WTC11 (cell line): ENCODE measurements around the gene SRPRB. TPM values are rescaled to one million over a fixed set of nuclear protein-coding genes. Genes with fewer than 3 reads are reported as not detected.

Source experiments
- ATAC-seq: fragments of 200-7000 bp; cut with Tn5 transposase; 2 replicates; pipeline ENCODE4 v1.10.0; 2021; ENCODE audit warnings: mild to moderate bottlenecking, moderate library complexity
- CTCF ChIA-PET: fragments of 300-600 bp; sonication (Branson Sonifier 250); formaldehyde crosslinking; loops from one replicate; lab custom pipeline; 2021; ENCODE audit warnings: antibody characterized with exemption; lab: Charles Lee
- POLR2A ChIA-PET: fragments of 350-600 bp; sonication (Branson Sonifier 250); formaldehyde crosslinking; loops from one replicate; lab custom pipeline; 2021; ENCODE audit warnings: antibody characterized with exemption; lab: Charles Lee
- DNase-seq: peaks from one replicate; pipeline ENCODE4 v3.0.0; 2021; ENCODE audit warnings: low spot score
- H3K27ac Mint-ChIP-seq: 2 replicates; pipeline ENCODE4 v1.8.0; 2021; ENCODE audit warnings: mixed read lengths
- H3K27me3 Mint-ChIP-seq: 2 replicates; pipeline ENCODE4 v1.8.0; 2021; ENCODE audit warnings: low read depth, mild to moderate bottlenecking, moderate library complexity, mixed read lengths
- H3K36me3 Mint-ChIP-seq: 2 replicates; pipeline ENCODE4 v1.8.0; 2021; ENCODE audit warnings: mixed read lengths
- H3K4me1 Mint-ChIP-seq: 2 replicates; pipeline ENCODE4 v1.8.0; 2022; ENCODE audit warnings: mixed read lengths
- H3K4me3 Mint-ChIP-seq: 2 replicates; pipeline ENCODE4 v1.8.0; 2021; ENCODE audit warnings: mild to moderate bottlenecking, moderate library complexity, mixed read lengths
- H3K9me3 Mint-ChIP-seq: 2 replicates; pipeline ENCODE4 v1.8.0; 2021; ENCODE audit warnings: mixed read lengths
- CREB1 ChIP-seq: sonication (generic); formaldehyde crosslinking; IDR thresholded peaks from 2 replicates; pipeline ENCODE4 v1.8.0; 2023; ENCODE audit warnings: mild to moderate bottlenecking, missing genetic modification reagents
- MAX ChIP-seq: sonication (generic); formaldehyde crosslinking; IDR thresholded peaks from 2 replicates; pipeline ENCODE4 v1.8.0; 2022; ENCODE audit warnings: mild to moderate bottlenecking, missing genetic modification reagents
- MYBL2 ChIP-seq: sonication (generic); formaldehyde crosslinking; IDR thresholded peaks from 2 replicates; pipeline ENCODE4 v1.8.1; 2023; ENCODE audit warnings: mild to moderate bottlenecking, moderate library complexity, missing genetic modification reagents
- NFE2L1 ChIP-seq: sonication (generic); formaldehyde crosslinking; IDR thresholded peaks from 2 replicates; pipeline ENCODE4 v1.8.1; 2023; ENCODE audit warnings: missing genetic modification reagents
- NR2C2 ChIP-seq: sonication (generic); formaldehyde crosslinking; IDR thresholded peaks from 2 replicates; pipeline ENCODE4 v1.8.0; 2022; ENCODE audit warnings: mild to moderate bottlenecking, missing genetic modification reagents
- PRRX2 ChIP-seq: fragments of 250-450 bp; sonication (Bioruptor Pico); IDR thresholded peaks from 2 replicates; pipeline ENCODE4 v1.8.0; 2021; ENCODE audit warnings: mild to moderate bottlenecking
- SMAD3 ChIP-seq: sonication (generic); formaldehyde crosslinking; IDR thresholded peaks from 2 replicates; pipeline ENCODE4 v1.8.0; 2022; ENCODE audit warnings: missing genetic modification reagents, mild to moderate bottlenecking, borderline replicate concordance
- ZBTB43 ChIP-seq: sonication (generic); formaldehyde crosslinking; IDR thresholded peaks from 2 replicates; pipeline ENCODE4 v1.8.1; 2023; ENCODE audit warnings: mild to moderate bottlenecking, missing genetic modification reagents
- ZNF219 ChIP-seq: sonication (generic); formaldehyde crosslinking; IDR thresholded peaks from 2 replicates; pipeline ENCODE4 v1.8.0; 2023; ENCODE audit warnings: missing genetic modification reagents, mild to moderate bottlenecking, borderline replicate concordance
- ZNF317 ChIP-seq: sonication (generic); formaldehyde crosslinking; IDR thresholded peaks from 2 replicates; pipeline ENCODE4 v1.8.1; 2023; ENCODE audit warnings: low read depth, mild to moderate bottlenecking, moderate library complexity, missing genetic modification reagents, borderline replicate concordance
- ZNF671 ChIP-seq: fragments of 250-450 bp; sonication (Bioruptor Pico); IDR thresholded peaks from 2 replicates; pipeline ENCODE4 v1.8.0; 2021; ENCODE audit warnings: mild to moderate bottlenecking
- total RNA-seq: library from RNA; stranded (reverse); gene quantifications from 3 replicates; pipeline ENCODE4 v1.2.3, GENCODE V29; 2021
- TF ChIP-seq, protein P1 (sequence below): sonication (generic); formaldehyde crosslinking; IDR thresholded peaks from 2 replicates; pipeline ENCODE4 v1.8.1; 2023; ENCODE audit warnings: mild to moderate bottlenecking, missing genetic modification reagents
- TF ChIP-seq, protein P2 (sequence below): sonication (generic); formaldehyde crosslinking; IDR thresholded peaks from 2 replicates; pipeline ENCODE4 v1.8.0; 2023; ENCODE audit warnings: missing genetic modification reagents
- TF ChIP-seq, protein P3 (sequence below): sonication (generic); formaldehyde crosslinking; IDR thresholded peaks from 2 replicates; pipeline ENCODE4 v1.8.1; 2023; ENCODE audit warnings: mild to moderate bottlenecking, missing genetic modification reagents, borderline replicate concordance
- TF ChIP-seq, protein P4 (sequence below): fragments of 250-450 bp; sonication (Bioruptor Pico); IDR thresholded peaks from 2 replicates; pipeline ENCODE4 v1.8.0; 2021; ENCODE audit warnings: mild to moderate bottlenecking
- TF ChIP-seq, protein P5 (sequence below): sonication (generic); formaldehyde crosslinking; IDR thresholded peaks from 2 replicates; pipeline ENCODE4 v1.8.0; 2022; ENCODE audit warnings: mild to moderate bottlenecking, missing genetic modification reagents
- TF ChIP-seq, protein P6 (sequence below): sonication (generic); formaldehyde crosslinking; conservative IDR thresholded peaks from 2 replicates; pipeline ENCODE4 v1.8.1; 2022; ENCODE audit warnings: mild to moderate bottlenecking, missing genetic modification reagents

The SRPRB gene
- total RNA-seq, 1 experiment from 2014 or later = 40.9 TPM

DNA sequence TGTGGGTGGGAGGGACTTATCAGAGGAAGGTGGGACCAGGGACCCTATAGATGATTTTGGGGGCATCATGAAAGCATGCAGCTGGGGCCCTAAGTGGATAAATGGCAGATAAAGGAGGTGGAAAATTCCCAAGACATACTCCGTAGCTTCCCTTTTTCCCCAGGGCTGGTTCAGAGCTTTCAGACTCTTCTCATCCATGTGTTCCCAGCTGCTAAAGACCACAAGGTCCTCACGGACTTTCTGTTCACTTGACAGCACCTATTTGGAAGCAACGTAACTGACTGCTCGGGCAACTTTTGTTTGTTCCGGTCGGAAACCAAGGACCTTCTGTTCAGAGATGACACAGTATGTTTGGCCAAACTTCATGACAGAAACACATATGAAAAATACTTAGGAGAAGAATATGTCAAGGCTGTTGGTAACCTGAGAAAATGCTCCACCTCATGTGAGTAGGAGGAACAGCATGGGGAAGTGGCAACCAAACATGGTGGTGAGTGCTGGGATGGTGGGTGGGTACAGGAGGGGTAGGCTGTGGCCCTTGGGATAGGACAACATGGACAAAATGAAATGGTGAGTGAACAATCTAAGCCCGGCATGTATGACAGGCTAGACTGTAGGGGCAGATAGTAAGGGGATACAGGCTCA is 28.7 kb upstream of the SRPRB start:
- ATAC-seq (no peak), DNase-seq (no peak)
- CTCF ChIA-PET = no interaction called here
- POLR2A ChIA-PET = no interaction called here
- TF ChIP-seq MYBL2 (CRISPR knock-in tag) = no peak
- no peak for TF ChIP-seq ZBTB43
- TF ChIP-seq, protein P1, sequence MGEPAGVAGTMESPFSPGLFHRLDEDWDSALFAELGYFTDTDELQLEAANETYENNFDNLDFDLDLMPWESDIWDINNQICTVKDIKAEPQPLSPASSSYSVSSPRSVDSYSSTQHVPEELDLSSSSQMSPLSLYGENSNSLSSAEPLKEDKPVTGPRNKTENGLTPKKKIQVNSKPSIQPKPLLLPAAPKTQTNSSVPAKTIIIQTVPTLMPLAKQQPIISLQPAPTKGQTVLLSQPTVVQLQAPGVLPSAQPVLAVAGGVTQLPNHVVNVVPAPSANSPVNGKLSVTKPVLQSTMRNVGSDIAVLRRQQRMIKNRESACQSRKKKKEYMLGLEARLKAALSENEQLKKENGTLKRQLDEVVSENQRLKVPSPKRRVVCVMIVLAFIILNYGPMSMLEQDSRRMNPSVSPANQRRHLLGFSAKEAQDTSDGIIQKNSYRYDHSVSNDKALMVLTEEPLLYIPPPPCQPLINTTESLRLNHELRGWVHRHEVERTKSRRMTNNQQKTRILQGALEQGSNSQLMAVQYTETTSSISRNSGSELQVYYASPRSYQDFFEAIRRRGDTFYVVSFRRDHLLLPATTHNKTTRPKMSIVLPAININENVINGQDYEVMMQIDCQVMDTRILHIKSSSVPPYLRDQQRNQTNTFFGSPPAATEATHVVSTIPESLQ (CRISPR knock-in tag) = no peak
- TF ChIP-seq, protein P2, sequence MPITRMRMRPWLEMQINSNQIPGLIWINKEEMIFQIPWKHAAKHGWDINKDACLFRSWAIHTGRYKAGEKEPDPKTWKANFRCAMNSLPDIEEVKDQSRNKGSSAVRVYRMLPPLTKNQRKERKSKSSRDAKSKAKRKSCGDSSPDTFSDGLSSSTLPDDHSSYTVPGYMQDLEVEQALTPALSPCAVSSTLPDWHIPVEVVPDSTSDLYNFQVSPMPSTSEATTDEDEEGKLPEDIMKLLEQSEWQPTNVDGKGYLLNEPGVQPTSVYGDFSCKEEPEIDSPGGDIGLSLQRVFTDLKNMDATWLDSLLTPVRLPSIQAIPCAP (CRISPR knock-in tag) = no peak
- TF ChIP-seq, protein P3, sequence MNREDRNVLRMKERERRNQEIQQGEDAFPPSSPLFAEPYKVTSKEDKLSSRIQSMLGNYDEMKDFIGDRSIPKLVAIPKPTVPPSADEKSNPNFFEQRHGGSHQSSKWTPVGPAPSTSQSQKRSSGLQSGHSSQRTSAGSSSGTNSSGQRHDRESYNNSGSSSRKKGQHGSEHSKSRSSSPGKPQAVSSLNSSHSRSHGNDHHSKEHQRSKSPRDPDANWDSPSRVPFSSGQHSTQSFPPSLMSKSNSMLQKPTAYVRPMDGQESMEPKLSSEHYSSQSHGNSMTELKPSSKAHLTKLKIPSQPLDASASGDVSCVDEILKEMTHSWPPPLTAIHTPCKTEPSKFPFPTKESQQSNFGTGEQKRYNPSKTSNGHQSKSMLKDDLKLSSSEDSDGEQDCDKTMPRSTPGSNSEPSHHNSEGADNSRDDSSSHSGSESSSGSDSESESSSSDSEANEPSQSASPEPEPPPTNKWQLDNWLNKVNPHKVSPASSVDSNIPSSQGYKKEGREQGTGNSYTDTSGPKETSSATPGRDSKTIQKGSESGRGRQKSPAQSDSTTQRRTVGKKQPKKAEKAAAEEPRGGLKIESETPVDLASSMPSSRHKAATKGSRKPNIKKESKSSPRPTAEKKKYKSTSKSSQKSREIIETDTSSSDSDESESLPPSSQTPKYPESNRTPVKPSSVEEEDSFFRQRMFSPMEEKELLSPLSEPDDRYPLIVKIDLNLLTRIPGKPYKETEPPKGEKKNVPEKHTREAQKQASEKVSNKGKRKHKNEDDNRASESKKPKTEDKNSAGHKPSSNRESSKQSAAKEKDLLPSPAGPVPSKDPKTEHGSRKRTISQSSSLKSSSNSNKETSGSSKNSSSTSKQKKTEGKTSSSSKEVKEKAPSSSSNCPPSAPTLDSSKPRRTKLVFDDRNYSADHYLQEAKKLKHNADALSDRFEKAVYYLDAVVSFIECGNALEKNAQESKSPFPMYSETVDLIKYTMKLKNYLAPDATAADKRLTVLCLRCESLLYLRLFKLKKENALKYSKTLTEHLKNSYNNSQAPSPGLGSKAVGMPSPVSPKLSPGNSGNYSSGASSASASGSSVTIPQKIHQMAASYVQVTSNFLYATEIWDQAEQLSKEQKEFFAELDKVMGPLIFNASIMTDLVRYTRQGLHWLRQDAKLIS = no peak
- no peak for TF ChIP-seq CREB1
- TF ChIP-seq PRRX2 (CRISPR knock-in tag) = no peak
- TF ChIP-seq, protein P4, sequence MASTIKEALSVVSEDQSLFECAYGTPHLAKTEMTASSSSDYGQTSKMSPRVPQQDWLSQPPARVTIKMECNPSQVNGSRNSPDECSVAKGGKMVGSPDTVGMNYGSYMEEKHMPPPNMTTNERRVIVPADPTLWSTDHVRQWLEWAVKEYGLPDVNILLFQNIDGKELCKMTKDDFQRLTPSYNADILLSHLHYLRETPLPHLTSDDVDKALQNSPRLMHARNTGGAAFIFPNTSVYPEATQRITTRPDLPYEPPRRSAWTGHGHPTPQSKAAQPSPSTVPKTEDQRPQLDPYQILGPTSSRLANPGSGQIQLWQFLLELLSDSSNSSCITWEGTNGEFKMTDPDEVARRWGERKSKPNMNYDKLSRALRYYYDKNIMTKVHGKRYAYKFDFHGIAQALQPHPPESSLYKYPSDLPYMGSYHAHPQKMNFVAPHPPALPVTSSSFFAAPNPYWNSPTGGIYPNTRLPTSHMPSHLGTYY (CRISPR knock-in tag) = no peak
- no peak for TF ChIP-seq NR2C2 (CRISPR knock-in tag)
- no peak overlapping the region for H3K27ac Mint-ChIP-seq
- H3K9me3 Mint-ChIP-seq = peaks cover 8% of the 10 kb centered on the region; the same call in 1 of the 2 replicates
- no peaks in the 10 kb centered on the region for H3K27me3 Mint-ChIP-seq
- no peak overlapping the region for H3K4me3 Mint-ChIP-seq
- H3K4me1 Mint-ChIP-seq = peaks cover 11% of the 10 kb centered on the region
- H3K36me3 Mint-ChIP-seq = no peaks in the 10 kb centered on the region

DNA sequence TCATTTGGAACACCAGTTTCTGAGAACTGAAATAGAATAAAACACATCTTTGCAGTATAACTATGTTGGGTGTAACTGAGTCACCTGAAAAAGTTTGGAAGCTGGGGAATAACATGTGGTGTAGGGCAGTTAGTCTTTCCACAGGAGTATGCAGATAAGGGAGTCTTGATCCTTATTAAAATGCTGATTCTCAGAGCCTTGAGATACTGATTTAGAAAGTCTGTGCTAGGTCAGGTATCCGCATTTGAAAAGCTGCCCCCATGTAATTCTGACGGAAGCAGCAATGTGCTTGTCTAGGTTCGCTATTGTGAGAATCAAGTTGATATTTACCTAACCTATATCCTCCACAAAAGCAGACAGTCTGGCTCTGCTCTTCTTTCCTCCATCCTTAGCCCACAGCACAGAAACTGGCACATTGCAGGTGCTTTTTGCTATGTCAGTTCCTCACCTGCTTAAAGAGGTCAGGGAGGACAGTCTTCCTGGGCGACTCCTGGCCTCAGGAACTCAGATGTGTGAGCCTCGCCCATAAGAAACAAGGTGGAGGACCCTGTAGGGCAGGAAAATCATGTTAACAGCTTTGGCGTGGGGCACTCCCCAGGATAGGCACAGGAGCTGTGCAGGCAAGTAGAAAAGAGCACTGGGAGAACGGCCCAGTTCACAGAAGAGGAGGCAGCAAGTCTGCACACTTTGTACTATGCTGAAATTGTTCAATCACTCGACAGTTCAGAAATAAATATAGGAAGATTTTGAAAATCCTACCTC is 27.6 kb upstream of the SRPRB start:
- CTCF ChIA-PET = no interaction called here
- Mint-ChIP-seq H3K4me3 (no peak overlapping the region), H3K27ac (no peak overlapping the region)

More for the DNA sequence above, 27.6 kb upstream of the SRPRB start:
- TF ChIP-seq, protein P5, sequence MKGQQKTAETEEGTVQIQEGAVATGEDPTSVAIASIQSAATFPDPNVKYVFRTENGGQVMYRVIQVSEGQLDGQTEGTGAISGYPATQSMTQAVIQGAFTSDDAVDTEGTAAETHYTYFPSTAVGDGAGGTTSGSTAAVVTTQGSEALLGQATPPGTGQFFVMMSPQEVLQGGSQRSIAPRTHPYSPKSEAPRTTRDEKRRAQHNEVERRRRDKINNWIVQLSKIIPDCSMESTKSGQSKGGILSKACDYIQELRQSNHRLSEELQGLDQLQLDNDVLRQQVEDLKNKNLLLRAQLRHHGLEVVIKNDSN (CRISPR knock-in tag) = 0 out of 2 replicates have a peak, but pooled peaks have one; percentile 10
- TF ChIP-seq SMAD3 (no peak), MAX (CRISPR knock-in tag) (no peak), NFE2L1 (no peak), ZNF219 (CRISPR knock-in tag) (no peak), ZNF317 (no peak), ZNF671 (CRISPR knock-in tag) (no peak)
- TF ChIP-seq, protein P1 (CRISPR knock-in tag) = no peak
- TF ChIP-seq, protein P6, sequence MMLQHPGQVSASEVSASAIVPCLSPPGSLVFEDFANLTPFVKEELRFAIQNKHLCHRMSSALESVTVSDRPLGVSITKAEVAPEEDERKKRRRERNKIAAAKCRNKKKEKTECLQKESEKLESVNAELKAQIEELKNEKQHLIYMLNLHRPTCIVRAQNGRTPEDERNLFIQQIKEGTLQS = no peak
- Mint-ChIP-seq H3K9me3 (peaks cover 8% of the 10 kb centered on the region; the same call in 1 of the 2 replicates), H3K4me1 (peaks cover 11% of the 10 kb centered on the region), H3K36me3 (no peaks in the 10 kb centered on the region), H3K27me3 (no peaks in the 10 kb centered on the region)
- DNase-seq (no peak), ATAC-seq (peak; percentile 58; the same call in 1 of the 2 replicates)
- POLR2A ChIA-PET = no interaction called here
